Stimulated activated CD4-positive, alpha-beta T cell treated with anti-CD3 and anti-CD28 coated beads, TNF-alpha, amount 100 ng/mL, for 48 hours (primary cell): Measurements from ENCODE around the gene PARVB.

ENCODE experiments used
- DNase-seq, 3 donors: peaks; one replicate each; pipeline ENCODE4 v3.0.0-alpha.2; 2020; ENCODE audit warnings: low read depth in 3 of 3

PARVB gene

GRCh38 chr22:44199866-44200265, 175.8 kb downstream of the PARVB start:
- DNase-seq, result no peak

- no peak for DNase-seq
Measured at GRCh38 chr22:44200451-44200850, 176.3 kb downstream of the PARVB start.

- DNase-seq, result no peak
Measured at GRCh38 chr22:44200855-44201550, 176.9 kb downstream of the PARVB start.

- no peak for DNase-seq
Measured at GRCh38 chr22:44201665-44202064, 177.6 kb downstream of the PARVB start.

- no peak for DNase-seq
Measured at GRCh38 chr22:44202261-44202789, 178.2 kb downstream of the PARVB start.

- DNase-seq, result no peak
Measured at GRCh38 chr22:44203203-44203602, 179.1 kb downstream of the PARVB start.

- no peak for DNase-seq
Measured at GRCh38 chr22:44204739-44205515, 180.8 kb downstream of the PARVB start.

GRCh38 chr22:44205516-44206329, 181.6 kb downstream of the PARVB start:
- DNase-seq, result no peak

GRCh38 chr22:44206330-44206645, 182.2 kb downstream of the PARVB start:
- DNase-seq, result no peak

GRCh38 chr22:44206696-44207095, 182.6 kb downstream of the PARVB start:
- DNase-seq, result no peak

- DNase-seq, result no peak
Measured at GRCh38 chr22:44207173-44207980, 183.3 kb downstream of the PARVB start.

GRCh38 chr22:44207981-44208317, 183.8 kb downstream of the PARVB start:
- no peak for DNase-seq

- no peak for DNase-seq
Measured at GRCh38 chr22:44209343-44209742, 185.2 kb downstream of the PARVB start.

GRCh38 chr22:44210722-44211121, 186.6 kb downstream of the PARVB start:
- DNase-seq, result no peak

GRCh38 chr22:44211256-44211945, 187.3 kb downstream of the PARVB start:
- no peak for DNase-seq

- no peak for DNase-seq
Measured at GRCh38 chr22:44211946-44212930, 188.1 kb downstream of the PARVB start.

- DNase-seq, result no peak
Measured at GRCh38 chr22:44212936-44213335, 188.8 kb downstream of the PARVB start.

GRCh38 chr22:44213489-44214043, 189.5 kb downstream of the PARVB start:
- no peak for DNase-seq

- no peak for DNase-seq
Measured at GRCh38 chr22:44214187-44214586, 190.1 kb downstream of the PARVB start.
